Body of pancreas (tissue), 4 donors: ENCODE measurements around the gene LAMA5.

ENCODE experiments used
- POLR2A ChIP-seq, 3 donors: fragments of 450-650 bp; IDR thresholded peaks; one replicate each; pipeline ENCODE4 v1.6.1; 2016; ENCODE audit warnings: antibody characterized with exemption in 3 of 3, mild to moderate bottlenecking in 2 of 3
- TF ChIP-seq, protein P1 (sequence below), 7 experiments: fragments of 450-650 bp in 4 of 7; fragments of 200-600 bp in 3 of 7; sonication (generic) in 3 of 7; IDR thresholded peaks; one replicate each; pipeline ENCODE4 v1.5.1; 2016 to 2019; ENCODE audit warnings: antibody characterized with exemption in 7 of 7

DNA sequence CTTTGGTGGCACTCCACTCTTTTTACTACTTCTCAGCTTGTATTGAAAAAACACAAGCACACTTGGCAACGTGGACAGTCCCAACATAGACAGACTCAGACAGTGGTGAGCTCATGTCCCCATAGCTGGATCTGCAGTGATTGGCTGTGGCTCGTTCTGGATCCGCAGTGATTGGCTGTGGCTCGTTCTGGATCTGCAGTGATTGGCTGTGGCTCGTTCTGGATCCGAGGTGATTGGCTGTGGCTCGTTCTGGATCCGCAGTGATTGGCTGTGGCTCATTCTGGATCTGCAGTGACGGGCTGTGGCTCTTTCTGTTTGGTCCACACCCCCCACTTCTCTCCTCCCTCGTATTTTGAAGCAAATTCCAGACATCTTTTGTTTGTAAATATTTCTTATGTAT lies 100.8 kb downstream of the LAMA5 start:
- no peak for TF ChIP-seq POLR2A (IDR thresholded peaks at IDR 0.05)
- TF ChIP-seq, protein P1, sequence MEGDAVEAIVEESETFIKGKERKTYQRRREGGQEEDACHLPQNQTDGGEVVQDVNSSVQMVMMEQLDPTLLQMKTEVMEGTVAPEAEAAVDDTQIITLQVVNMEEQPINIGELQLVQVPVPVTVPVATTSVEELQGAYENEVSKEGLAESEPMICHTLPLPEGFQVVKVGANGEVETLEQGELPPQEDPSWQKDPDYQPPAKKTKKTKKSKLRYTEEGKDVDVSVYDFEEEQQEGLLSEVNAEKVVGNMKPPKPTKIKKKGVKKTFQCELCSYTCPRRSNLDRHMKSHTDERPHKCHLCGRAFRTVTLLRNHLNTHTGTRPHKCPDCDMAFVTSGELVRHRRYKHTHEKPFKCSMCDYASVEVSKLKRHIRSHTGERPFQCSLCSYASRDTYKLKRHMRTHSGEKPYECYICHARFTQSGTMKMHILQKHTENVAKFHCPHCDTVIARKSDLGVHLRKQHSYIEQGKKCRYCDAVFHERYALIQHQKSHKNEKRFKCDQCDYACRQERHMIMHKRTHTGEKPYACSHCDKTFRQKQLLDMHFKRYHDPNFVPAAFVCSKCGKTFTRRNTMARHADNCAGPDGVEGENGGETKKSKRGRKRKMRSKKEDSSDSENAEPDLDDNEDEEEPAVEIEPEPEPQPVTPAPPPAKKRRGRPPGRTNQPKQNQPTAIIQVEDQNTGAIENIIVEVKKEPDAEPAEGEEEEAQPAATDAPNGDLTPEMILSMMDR (IDR thresholded peaks at IDR 0.05) = no peak
